Astrocyte of the spinal cord (primary cell): ENCODE results near the gene POFUT1.

Experiments used
- DNase-seq: peaks from one replicate; pipeline ENCODE4 v3.0.0; 2011; ENCODE audit warnings: low read depth, low spot score
- H3K4me3 ChIP-seq: 2 replicates; pipeline ENCODE4 v1.5.1; 2011; ENCODE audit warnings: low read depth, mild to moderate bottlenecking, low read length, moderate library complexity
- in situ Hi-C: cut with HindIII; loops from 2 replicates; pipeline ENCODE4 v1.10.0; 2017; ENCODE audit warnings: low sequenced_read_pairs
- TF ChIP-seq, protein P1 (sequence below): IDR thresholded peaks from 2 replicates; pipeline ENCODE4 v1.5.1; 2012; ENCODE audit warnings: low read depth, mild to moderate bottlenecking, low read length, inconsistent platforms

POFUT1 gene

DNA sequence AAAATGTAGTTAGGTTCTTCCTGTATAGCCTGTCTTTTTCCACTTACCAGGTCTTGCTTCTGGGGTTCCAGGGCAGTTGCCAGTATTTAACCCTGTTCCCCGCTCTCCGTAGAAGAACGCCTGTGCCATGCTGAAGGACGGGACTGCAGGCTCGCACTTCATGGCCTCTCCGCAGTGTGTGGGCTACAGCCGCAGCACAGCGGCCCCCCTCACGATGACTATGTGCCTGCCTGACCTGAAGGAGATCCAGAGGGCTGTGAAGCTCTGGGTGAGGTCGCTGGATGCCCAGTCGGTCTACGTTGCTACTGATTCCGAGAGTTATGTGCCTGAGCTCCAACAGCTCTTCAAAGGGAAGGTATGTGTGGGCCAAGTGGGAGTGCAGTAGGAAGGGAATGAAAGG lies 23.0 kb downstream of the POFUT1 start:
- TF ChIP-seq, protein P1, sequence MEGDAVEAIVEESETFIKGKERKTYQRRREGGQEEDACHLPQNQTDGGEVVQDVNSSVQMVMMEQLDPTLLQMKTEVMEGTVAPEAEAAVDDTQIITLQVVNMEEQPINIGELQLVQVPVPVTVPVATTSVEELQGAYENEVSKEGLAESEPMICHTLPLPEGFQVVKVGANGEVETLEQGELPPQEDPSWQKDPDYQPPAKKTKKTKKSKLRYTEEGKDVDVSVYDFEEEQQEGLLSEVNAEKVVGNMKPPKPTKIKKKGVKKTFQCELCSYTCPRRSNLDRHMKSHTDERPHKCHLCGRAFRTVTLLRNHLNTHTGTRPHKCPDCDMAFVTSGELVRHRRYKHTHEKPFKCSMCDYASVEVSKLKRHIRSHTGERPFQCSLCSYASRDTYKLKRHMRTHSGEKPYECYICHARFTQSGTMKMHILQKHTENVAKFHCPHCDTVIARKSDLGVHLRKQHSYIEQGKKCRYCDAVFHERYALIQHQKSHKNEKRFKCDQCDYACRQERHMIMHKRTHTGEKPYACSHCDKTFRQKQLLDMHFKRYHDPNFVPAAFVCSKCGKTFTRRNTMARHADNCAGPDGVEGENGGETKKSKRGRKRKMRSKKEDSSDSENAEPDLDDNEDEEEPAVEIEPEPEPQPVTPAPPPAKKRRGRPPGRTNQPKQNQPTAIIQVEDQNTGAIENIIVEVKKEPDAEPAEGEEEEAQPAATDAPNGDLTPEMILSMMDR = no peak
- in situ Hi-C loops = no loop called here
- H3K4me3 ChIP-seq = no peak overlapping the region
- DNase-seq = no peak

DNA sequence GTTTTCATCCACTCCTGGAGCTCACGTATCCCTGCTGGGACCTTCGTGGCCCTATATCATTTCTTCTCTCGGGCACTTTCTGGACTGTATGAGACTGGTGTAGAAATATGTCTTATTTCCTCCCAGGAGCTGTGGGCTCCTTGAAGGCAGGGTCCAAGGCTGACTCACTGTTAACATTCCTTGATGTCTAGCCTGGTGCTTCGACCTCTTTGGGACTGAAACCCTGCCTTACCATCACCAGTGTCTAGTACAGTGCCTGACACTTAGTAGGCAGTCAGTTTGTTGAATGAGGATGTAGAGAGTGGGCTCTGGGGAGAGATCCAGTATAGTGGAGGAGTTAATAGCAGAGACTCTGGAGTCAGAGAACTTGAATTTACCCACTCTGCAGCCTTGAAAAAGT lies 23.6 kb downstream of the POFUT1 start:
- no peak for DNase-seq
- no peak overlapping the region for H3K4me3 ChIP-seq
- TF ChIP-seq, protein P1 = no peak
- in situ Hi-C loops = no loop called here

DNA sequence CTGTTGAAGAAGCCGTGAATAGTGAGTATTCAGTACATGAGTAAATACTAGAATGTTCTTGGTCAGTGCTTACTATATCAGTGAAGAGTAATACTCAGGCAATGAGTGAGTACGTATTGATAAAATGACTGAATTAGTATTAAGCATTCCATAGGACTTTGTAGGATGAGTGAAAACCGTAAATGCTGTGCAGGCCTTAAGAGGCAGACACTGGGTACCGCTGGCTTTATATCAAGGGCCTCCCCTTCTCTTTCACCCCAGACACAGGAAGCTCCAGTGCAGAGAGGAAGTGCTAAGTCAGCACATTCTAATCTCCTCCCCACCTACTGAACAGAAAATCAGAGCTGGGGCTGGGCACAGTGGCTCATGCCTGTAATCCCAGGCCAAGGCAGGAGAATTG lies 24.2 kb downstream of the POFUT1 start:
- no peak overlapping the region for H3K4me3 ChIP-seq
- TF ChIP-seq, protein P1 = no peak
- in situ Hi-C loops = no loop called here
- peak; percentile 17 for DNase-seq

DNA sequence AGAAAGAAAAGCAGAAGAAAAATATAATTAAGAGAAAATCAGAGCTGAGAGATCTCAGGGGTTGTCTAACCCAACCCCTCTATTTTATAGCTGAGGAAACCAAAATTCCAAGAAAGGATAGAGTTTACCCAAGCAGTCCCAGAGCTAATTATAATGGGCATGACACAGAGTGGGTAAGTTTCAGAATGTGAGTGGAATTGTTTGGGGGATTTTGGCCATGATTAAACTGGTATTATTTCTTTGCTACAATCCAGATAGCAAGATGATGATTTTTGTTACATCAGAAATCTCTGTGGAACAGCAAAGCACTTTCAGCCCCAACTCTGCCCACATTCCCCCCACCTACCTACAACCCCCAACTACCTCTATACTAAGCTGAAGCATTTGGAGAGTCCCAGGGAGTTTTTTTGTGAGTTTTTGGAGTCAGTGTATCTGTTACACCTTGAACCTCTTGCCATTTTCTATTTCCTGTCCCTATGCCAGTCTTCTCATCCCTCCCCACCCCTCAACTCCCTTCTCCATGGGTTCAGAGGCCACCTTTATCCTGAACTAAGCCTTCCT lies 24.7 kb downstream of the POFUT1 start:
- H3K4me3 ChIP-seq = no peak overlapping the region
- in situ Hi-C loops = no loop called here
- no peak for DNase-seq
- TF ChIP-seq, protein P1 = no peak

DNA sequence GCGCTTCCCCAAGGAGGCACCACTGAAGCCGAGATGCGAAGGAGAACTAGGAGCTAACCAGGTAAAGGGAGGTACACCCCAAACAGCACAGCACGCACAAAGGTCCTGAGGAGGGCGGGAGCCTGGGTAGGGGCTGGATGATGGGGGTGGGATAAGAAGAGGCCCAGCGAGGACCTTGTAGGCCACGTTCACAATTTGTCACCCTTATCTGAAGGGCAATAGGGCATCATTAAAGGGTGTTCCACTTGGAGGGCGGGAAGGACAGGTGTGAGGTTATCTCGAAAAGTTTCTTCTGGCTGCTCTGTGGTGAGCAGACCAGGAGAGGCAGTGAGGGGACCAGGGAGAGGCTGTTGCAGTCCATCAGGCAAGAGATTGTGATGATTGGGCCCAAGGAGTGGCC lies 25.6 kb downstream of the POFUT1 start:
- in situ Hi-C loops = no loop called here
- no peak overlapping the region for H3K4me3 ChIP-seq
- TF ChIP-seq, protein P1 = no peak
- no peak for DNase-seq

DNA sequence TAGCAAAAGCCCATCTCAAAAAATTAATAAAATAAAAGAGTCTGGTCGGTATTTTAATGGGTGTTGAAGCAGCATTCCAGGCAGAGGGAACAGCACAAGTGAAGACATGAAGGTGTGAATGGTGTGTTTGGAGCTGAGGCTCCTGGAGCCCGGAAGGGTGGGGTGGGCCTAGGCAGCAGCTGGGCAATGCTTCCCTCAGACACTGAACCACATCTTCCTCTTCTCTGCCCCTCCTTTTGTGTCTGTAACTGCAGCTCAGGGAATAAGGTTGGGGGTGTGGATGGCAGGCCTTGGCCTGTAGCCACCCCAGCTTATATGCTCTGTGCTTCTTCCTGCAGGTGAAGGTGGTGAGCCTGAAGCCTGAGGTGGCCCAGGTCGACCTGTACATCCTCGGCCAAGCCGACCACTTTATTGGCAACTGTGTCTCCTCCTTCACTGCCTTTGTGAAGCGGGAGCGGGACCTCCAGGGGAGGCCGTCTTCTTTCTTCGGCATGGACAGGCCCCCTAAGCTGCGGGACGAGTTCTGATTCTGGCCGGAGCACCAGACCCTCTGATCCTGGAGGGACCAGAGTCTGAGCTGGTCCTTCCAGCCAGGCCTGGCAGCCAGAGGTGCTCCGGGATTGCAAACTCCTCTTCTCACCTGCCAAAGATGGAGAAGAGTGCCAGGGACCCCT lies 26.6 kb downstream of the POFUT1 start:
- in situ Hi-C loops = no loop called here
- H3K4me3 ChIP-seq = no peak overlapping the region
- TF ChIP-seq, protein P1 = no peak
- DNase-seq = no peak
